Brain microvascular endothelial cell (primary cell): ENCODE data around the gene MLN.

ENCODE experiments used
- DNase-seq: peaks from one replicate; pipeline ENCODE4 v3.0.0-alpha.2; 2020
- H3K27ac ChIP-seq: fragments of 250-450 bp; sonication (Bioruptor Pico); 2 replicates; pipeline ENCODE4 v1.5.1; 2020; ENCODE audit warnings: mild to moderate bottlenecking, moderate library complexity
- H3K27me3 ChIP-seq: fragments of 250-450 bp; sonication (Bioruptor Pico); replicated peaks from 2 replicates; pipeline ENCODE4 v1.5.1; 2020; ENCODE audit warnings: mild to moderate bottlenecking
- H3K36me3 ChIP-seq: fragments of 250-450 bp; sonication (Bioruptor Pico); replicated peaks from 2 replicates; pipeline ENCODE4 v1.5.1; 2020; ENCODE audit warnings: mild to moderate bottlenecking
- H3K4me3 ChIP-seq: 2 replicates; pipeline ENCODE4 v1.5.1; 2011; ENCODE audit warnings: low read depth, mild to moderate bottlenecking, control low read depth, low read length, moderate library complexity
- in situ Hi-C: cut with HindIII; loops from 2 replicates; pipeline ENCODE4 v1.10.0; 2017; ENCODE audit warnings: low sequenced_read_pairs, low pct_ligation_motif_present
- TF ChIP-seq, protein P1 (sequence below): IDR thresholded peaks from 2 replicates; pipeline ENCODE4 v1.5.1; 2011; ENCODE audit warnings: low read depth, mild to moderate bottlenecking, moderate library complexity, low read length, control low read depth, inconsistent platforms; ENCODE audit errors: missing control alignments

The MLN gene

DNA sequence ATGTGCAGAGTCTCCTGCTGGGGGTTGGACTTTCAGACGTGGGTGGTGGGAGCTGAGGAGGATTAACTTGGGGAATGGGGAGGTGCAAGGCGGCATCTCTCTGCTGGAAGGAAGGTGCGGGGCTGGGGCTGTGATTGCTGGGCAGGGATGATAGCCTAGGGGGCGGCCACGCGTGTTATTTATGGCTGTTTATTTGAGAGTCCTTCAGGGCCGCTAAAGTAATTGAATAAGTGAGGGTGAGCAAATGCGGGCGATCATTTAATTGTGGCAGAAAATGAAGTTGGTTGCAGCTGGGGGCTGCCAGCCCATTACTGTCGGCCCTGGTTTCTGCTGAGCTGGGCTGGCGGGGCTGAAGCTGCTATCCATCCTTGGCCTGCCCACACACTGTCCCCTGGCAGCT lies 49.6 kb downstream of the MLN start:
- no peaks in the 10 kb centered on the region for H3K27me3 ChIP-seq
- no peak for DNase-seq
- no peak overlapping the region for H3K27ac ChIP-seq
- H3K4me3 ChIP-seq = no peak overlapping the region
- TF ChIP-seq, protein P1, sequence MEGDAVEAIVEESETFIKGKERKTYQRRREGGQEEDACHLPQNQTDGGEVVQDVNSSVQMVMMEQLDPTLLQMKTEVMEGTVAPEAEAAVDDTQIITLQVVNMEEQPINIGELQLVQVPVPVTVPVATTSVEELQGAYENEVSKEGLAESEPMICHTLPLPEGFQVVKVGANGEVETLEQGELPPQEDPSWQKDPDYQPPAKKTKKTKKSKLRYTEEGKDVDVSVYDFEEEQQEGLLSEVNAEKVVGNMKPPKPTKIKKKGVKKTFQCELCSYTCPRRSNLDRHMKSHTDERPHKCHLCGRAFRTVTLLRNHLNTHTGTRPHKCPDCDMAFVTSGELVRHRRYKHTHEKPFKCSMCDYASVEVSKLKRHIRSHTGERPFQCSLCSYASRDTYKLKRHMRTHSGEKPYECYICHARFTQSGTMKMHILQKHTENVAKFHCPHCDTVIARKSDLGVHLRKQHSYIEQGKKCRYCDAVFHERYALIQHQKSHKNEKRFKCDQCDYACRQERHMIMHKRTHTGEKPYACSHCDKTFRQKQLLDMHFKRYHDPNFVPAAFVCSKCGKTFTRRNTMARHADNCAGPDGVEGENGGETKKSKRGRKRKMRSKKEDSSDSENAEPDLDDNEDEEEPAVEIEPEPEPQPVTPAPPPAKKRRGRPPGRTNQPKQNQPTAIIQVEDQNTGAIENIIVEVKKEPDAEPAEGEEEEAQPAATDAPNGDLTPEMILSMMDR = no peak
- H3K36me3 ChIP-seq = no peaks in the 10 kb centered on the region
- in situ Hi-C loops = loop anchor here (25.0 kb wide), 1 partner anchor 383 kb away; the partner anchor contains the start of gene GRM4

DNA sequence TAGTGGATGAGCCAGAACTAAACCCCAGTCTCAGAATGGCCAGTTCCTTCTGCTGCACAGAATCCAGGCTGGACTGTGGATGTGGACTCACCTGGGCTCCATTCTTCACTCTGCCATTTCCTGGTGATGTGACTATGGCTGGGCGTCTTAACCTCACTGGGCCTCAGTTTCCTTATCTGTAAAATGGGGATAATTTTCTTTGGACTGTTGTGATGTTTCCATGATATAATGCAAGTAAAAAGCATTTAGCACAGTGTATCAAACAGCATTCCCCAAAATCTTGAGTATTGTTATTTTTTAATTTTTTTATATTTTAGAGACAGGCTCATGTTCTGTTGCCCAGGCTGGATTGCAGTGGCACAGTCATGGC lies 51.2 kb downstream of the MLN start:
- Histone ChIP-seq H3K27me3 (no peaks in the 10 kb centered on the region), H3K36me3 (no peaks in the 10 kb centered on the region), H3K27ac (no peak overlapping the region), H3K4me3 (no peak overlapping the region)
- in situ Hi-C loops = loop anchor here (25.0 kb wide), 1 partner anchor 385 kb away; the partner anchor contains the start of gene GRM4
- TF ChIP-seq, protein P1 = no peak
- DNase-seq = no peak

DNA sequence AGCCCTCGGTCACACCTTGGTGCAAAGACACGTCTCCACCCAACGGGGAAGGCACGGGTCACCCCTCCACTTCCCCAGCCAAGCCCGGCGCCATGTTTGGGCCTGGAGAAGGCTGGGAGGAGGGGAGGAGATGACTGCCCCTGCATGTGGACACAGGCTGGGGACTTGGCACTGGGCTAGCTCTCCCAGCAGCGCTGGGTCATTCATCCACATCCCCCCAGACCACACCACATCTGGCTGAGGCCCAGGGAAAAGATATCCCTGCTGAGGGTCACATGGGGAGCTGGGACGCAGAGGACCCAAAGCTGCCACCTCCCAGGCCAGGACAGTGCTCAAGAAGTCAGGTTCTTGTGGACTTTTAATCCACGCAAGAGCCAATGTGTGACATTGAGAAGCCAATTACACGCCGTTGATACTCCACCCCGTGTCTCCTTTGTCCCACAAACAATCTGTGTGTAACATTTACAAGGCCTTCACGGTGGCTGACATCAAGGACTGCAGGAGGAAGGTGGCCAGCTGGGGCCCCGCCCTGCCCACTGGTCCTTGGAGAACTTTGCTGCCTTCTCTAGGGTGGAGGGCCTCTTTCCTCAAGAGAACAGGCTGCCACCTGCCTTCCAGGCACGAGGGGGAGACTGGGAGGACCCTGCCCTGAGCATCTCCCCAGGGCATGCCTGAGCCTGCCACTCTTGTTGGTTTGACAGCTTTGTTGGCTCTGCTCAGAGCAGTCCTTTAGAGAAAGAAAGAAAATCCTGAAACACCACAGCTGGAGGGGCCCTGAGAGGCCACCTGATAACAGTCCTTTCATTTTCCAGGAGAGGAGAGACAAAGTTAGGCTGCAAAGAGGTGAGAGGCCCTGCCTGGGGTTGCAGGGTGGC lies 51.8 kb downstream of the MLN start:
- Histone ChIP-seq H3K27ac (no peak overlapping the region), H3K4me3 (no peak overlapping the region), H3K36me3 (no peaks in the 10 kb centered on the region), H3K27me3 (no peaks in the 10 kb centered on the region)
- DNase-seq = no peak
- in situ Hi-C loops = loop anchor here (25.0 kb wide), 1 partner anchor 385 kb away; the partner anchor contains the start of gene GRM4
- TF ChIP-seq, protein P1 = no peak

DNA sequence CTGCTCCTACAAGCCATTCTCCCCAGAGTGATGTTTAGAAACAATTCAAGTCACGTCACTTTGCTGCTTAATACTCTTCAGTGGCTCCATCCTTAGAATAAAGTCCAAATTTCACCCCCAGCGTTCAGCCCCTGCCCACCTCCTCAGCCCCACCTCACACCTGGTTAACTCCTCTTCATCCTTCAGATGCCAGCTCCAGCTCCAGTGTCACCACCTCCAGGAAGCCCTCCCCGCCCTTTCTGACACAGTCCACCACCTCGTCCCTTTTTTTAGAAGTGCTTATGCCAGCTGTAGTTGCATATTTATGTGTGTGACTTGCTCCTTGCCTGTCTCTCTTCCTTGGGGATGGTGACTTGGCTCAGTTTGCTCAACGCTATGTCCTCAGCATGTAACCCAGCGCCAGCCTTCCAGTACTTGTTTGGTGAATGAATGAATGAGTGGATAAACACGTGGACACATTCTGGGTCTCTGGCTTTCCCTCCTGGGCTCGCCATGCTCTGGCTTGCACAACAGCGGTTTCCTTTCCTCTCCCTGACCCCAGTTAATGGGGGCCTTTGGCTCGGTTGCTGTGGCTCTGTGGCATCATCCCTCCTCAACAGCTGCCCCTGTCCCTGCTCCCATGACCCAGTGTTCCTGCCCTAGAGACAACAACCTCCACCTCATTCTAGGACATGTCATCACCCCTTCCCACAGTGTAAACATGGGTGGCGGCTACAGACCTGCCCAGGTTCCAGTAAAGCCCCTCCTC lies 53.4 kb downstream of the MLN start:
- Histone ChIP-seq H3K27ac (no peak overlapping the region), H3K27me3 (no peaks in the 10 kb centered on the region), H3K36me3 (no peaks in the 10 kb centered on the region), H3K4me3 (no peak overlapping the region)
- no peak for DNase-seq
- in situ Hi-C loops = loop anchor here (25.0 kb wide), 1 partner anchor 387 kb away; the partner anchor contains the start of gene GRM4
- TF ChIP-seq, protein P1 = no peak

DNA sequence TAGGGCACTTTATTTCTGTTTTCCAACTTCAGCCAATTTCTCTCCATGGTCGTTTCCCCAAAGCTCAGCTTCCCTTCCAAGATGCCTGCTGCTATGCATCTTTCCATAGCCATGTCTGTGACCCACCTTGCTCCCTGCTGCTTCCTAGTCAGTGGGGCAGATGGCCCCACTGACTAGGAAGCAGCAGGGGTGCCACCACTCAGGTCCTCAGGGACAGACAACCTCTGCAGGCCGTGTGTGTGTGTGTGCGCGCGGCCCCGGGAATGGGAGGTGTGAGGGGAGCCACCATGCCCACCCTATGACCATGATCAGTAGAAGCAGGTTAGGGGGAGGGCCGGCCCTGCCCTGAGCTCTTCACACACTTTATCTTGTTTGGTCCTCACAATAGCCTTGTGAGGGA lies 54.4 kb downstream of the MLN start:
- Histone ChIP-seq H3K27ac (no peak overlapping the region), H3K36me3 (no peaks in the 10 kb centered on the region), H3K4me3 (no peak overlapping the region), H3K27me3 (no peaks in the 10 kb centered on the region)
- in situ Hi-C loops = no loop called here
- TF ChIP-seq, protein P1 = no peak
- DNase-seq = no peak
